Smooth muscle cell (in vitro differentiated cells): ENCODE results near the gene SPTBN2. TPM values are rescaled to one million over a fixed set of nuclear protein-coding genes. Genes with fewer than 3 reads are reported as not detected.

Experiments
- DNase-seq: peaks from one replicate; lab custom pipeline; 2025; ENCODE audit not compliant: unreplicated experiment; lab: John Stamatoyannopoulos, UW
- H2AFZ ChIP-seq: fragments of 200-600 bp; sonication (generic); 2 replicates; pipeline ENCODE4 v1.6.0; 2016; ENCODE audit warnings: antibody characterized with exemption, low read depth, mild to moderate bottlenecking
- H3F3A ChIP-seq: fragments of 200-600 bp; sonication (generic); 2 replicates; pipeline ENCODE4 v1.6.0; 2017; ENCODE audit warnings: antibody characterized with exemption, low read depth
- H3K27ac ChIP-seq: fragments of 200-600 bp; sonication (generic); 2 replicates; pipeline ENCODE4 v1.5.1; 2016; ENCODE audit warnings: low read depth, mild to moderate bottlenecking
- H3K27me3 ChIP-seq: fragments of 200-600 bp; sonication (generic); 2 replicates; pipeline ENCODE4 v1.6.1; 2016; ENCODE audit warnings: low read depth, mild to moderate bottlenecking
- H3K36me3 ChIP-seq: fragments of 200-600 bp; sonication (generic); 2 replicates; pipeline ENCODE4 v1.5.1; 2016; ENCODE audit warnings: low read depth
- H3K4me1 ChIP-seq: fragments of 200-600 bp; sonication (generic); 2 replicates; pipeline ENCODE4 v1.5.1; 2016; ENCODE audit warnings: low read depth
- H3K4me2 ChIP-seq: fragments of 200-600 bp; sonication (generic); 2 replicates; pipeline ENCODE4 v1.6.0; 2016; ENCODE audit warnings: mild to moderate bottlenecking
- H3K4me3 ChIP-seq: fragments of 200-600 bp; sonication (generic); 2 replicates; pipeline ENCODE4 v1.5.1; 2016; ENCODE audit warnings: mild to moderate bottlenecking
- H3K79me2 ChIP-seq: fragments of 200-600 bp; sonication (generic); 2 replicates; pipeline ENCODE4 v1.6.0; 2016; ENCODE audit warnings: low read depth, mild to moderate bottlenecking
- H3K9ac ChIP-seq: fragments of 200-600 bp; sonication (generic); 2 replicates; pipeline ENCODE4 v1.6.0; 2016; ENCODE audit warnings: low read depth
- H3K9me3 ChIP-seq: fragments of 200-600 bp; sonication (generic); replicated peaks from 2 replicates; pipeline ENCODE4 v1.5.1; 2016; ENCODE audit warnings: low read depth
- H4K20me1 ChIP-seq: fragments of 200-600 bp; sonication (generic); 2 replicates; pipeline ENCODE4 v1.6.0; 2016; ENCODE audit warnings: low read depth
- WGBS: methylation state at CpG from one replicate; pipeline ENCODE4 v1.1.7; 2016; ENCODE audit warnings: low lambda C conversion rate; 5-methylcytosine and 5-hydroxymethylcytosine counted together
- polyA plus RNA-seq: library from polyadenylated mRNA; unstranded; fragments of >200 nt; fragmentation: Nextera tagmentation; extraction: Ambion mirVana; gene quantifications from 2 replicates; pipeline ENCODE4 v1.2.1, GENCODE V29; 2016
- total RNA-seq: library from RNA; depleted of rRNA; stranded (reverse); fragments of >200 nt; gene quantifications from 2 replicates; pipeline ENCODE4 v1.2.3, GENCODE V29; 2014
- TF ChIP-seq, protein P1 (sequence below): fragments of 200-600 bp; sonication (generic); IDR thresholded peaks from 2 replicates; pipeline ENCODE4 v1.5.1; 2017; ENCODE audit warnings: borderline replicate concordance, mild to moderate bottlenecking, antibody characterized with exemption; ENCODE audit not compliant: insufficient read depth, poor library complexity, severe bottlenecking

SPTBN2 gene
- total and polyA plus RNA-seq, 2 experiments from 2014 or later: 15.7 to 20.9 TPM

DNA sequence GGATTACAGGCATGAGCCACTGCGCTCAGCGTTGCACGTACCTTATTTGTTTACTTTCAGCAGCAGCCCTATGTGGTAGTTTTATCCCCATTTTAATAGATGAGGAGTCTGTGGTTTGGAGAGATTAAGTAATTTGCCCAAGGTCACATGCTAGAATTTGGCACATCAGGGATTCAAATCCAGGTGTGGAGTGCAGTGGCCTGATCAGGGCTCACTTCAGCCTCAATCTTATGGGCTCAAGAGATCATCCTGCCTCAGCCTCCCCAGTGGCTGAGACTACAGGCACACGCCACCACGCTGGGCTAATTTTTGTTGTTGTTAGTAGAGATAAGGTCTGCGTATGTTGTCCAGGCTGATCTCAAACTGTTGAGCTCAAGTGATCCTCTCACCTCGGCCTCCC, 18.5 kb upstream of the SPTBN2 start:
- Histone ChIP-seq H4K20me1 (peaks cover 9% of the 10 kb centered on the region), H3K79me2 (peaks cover 48% of the 10 kb centered on the region), H3K27me3 (no peaks in the 10 kb centered on the region), H3K4me1 (peaks cover 4% of the 10 kb centered on the region), H3K36me3 (no peaks in the 10 kb centered on the region), H3K4me3 (no peak overlapping the region), H3K9me3 (no peaks in the 10 kb centered on the region), H3F3A (no peaks in the 10 kb centered on the region), H3K27ac (no peak overlapping the region), H2AFZ (no peak overlapping the region), H3K9ac (no peak overlapping the region), H3K4me2 (no peak overlapping the region)
- no peak for DNase-seq
- 74% methylated on average over 7 of the region's 7 CpGs for WGBS
- TF ChIP-seq, protein P1, sequence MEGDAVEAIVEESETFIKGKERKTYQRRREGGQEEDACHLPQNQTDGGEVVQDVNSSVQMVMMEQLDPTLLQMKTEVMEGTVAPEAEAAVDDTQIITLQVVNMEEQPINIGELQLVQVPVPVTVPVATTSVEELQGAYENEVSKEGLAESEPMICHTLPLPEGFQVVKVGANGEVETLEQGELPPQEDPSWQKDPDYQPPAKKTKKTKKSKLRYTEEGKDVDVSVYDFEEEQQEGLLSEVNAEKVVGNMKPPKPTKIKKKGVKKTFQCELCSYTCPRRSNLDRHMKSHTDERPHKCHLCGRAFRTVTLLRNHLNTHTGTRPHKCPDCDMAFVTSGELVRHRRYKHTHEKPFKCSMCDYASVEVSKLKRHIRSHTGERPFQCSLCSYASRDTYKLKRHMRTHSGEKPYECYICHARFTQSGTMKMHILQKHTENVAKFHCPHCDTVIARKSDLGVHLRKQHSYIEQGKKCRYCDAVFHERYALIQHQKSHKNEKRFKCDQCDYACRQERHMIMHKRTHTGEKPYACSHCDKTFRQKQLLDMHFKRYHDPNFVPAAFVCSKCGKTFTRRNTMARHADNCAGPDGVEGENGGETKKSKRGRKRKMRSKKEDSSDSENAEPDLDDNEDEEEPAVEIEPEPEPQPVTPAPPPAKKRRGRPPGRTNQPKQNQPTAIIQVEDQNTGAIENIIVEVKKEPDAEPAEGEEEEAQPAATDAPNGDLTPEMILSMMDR: no peak

GRCh38 chr11:66745356-66746235, 16.6 kb upstream of the SPTBN2 start:
- peaks cover 41% of the 10 kb centered on the region for H3K79me2 ChIP-seq
- H3F3A ChIP-seq: no peaks in the 10 kb centered on the region
- H3K36me3 ChIP-seq: no peaks in the 10 kb centered on the region
- H3K4me3 ChIP-seq: peak overlapping the region; percentile 95
- peak overlapping the region; percentile 69 for H2AFZ ChIP-seq
- H4K20me1 ChIP-seq: peaks cover 9% of the 10 kb centered on the region
- H3K4me2 ChIP-seq: peak overlapping the region; percentile 100
- no peaks in the 10 kb centered on the region for H3K27me3 ChIP-seq
- H3K4me1 ChIP-seq: peaks cover 4% of the 10 kb centered on the region
- TF ChIP-seq, protein P1: no peak
- no peak overlapping the region for H3K9ac ChIP-seq
- DNase-seq: no peak
- H3K27ac ChIP-seq: no peak overlapping the region
- H3K9me3 ChIP-seq: no peaks in the 10 kb centered on the region
- 42% methylated on average over 44 of the region's 45 CpGs for WGBS

DNA sequence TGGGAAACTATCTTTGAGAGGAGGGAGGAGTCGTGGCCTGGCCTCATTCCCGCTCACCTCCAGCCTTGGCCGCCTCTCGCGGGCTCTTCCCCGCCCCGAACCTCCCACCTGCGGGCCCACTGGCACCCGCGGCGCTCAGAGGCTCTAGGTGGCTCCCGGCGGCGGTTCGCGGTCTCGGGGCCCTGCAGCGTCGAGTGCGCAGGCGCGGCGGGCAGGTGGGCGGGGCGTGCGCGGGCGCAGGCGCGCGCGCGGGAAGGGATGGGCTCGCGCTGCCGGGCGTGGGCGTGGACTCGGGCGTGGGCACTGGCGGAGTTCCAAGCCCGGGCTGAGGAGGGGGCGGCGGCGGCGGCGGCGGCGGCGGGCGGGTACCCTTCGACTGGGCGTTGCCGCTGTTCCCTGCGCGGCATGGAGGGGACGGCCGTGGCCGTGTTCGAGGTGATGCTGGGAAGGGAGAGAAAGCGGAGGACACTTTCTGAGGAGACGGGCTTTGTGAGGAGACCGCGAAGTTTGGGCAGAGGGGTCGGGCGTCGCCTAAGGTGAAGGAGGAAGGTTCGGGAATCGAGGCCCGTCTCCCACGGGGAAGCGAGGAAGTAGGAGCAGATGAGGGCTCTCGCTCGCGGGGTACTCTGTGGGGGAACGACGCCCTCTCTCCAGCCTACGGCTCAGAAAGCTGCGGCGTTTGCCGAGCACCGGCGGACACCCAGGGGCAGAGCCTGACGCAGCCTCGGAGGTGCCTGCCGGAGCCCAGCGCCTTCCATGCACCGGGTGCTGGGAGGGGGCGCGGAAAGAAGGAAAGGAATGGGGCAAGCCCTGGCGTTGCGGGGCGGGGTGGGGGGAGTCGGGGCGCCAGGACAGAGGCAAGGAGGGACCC, 15.7 kb upstream of the SPTBN2 start:
- Histone ChIP-seq H3F3A (no peaks in the 10 kb centered on the region), H3K27me3 (no peaks in the 10 kb centered on the region), H3K79me2 (peaks cover 33% of the 10 kb centered on the region), H3K9me3 (no peaks in the 10 kb centered on the region), H3K4me2 (peak overlapping the region; percentile 100), H3K36me3 (no peaks in the 10 kb centered on the region), H3K27ac (no peak overlapping the region), H3K4me3 (peak overlapping the region; percentile 95), H3K4me1 (peaks cover 4% of the 10 kb centered on the region), H2AFZ (peak overlapping the region; percentile 100), H4K20me1 (peaks cover 9% of the 10 kb centered on the region), H3K9ac (peak overlapping the region; percentile 83)
- under 1% methylated on average over 60 of the region's 95 CpGs for WGBS
- TF ChIP-seq, protein P1: no peak
- DNase-seq: peak; percentile 63
